Measurements from ENCODE around the gene MYD88.

DNA sequence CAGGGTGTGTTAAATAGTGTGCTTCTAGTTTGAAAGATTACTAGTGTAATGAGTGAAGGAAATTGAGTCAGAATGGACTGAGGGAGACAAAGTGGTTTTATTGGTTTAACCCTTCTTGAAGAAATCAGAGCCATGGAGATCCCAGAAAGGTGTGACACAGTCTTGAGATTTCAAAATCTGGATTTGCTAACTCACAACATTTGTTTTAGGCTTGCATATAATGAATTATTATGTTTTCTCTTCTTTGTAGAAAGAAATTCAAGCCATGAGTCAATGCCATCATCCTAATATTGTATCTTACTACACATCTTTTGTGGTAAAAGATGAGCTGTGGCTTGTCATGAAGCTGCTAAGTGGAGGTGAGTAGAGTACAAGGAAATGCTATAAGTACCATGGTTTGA, 52.0 kb downstream of the MYD88 start:
- TF ChIP-seq EZH2phosphoT487 (IDR thresholded peaks at IDR 0.05; ENCODE audit: insufficient read depth, low read depth) (no peak), EZH2 (IDR thresholded peaks at IDR 0.05; ENCODE audit: insufficient read depth, poor library complexity, severe bottlenecking) (no peak)
